Osteoblast (primary cell): ENCODE measurements around the gene CRYBB3. TPM values are rescaled to one million over a fixed set of nuclear protein-coding genes. Genes with fewer than 3 reads are reported as not detected.

Source experiments
- DNase-seq: peaks from one replicate; pipeline ENCODE4 v3.0.0; 2011; ENCODE audit warnings: low spot score, mixed read lengths; ENCODE audit not compliant: insufficient read length; ENCODE audit errors: missing footprints
- H2AFZ ChIP-seq: 2 replicates; pipeline ENCODE4 v1.6.0; 2011; ENCODE audit warnings: mild to moderate bottlenecking, low read length
- H3K27ac ChIP-seq: 2 replicates; pipeline ENCODE4 v1.5.1; 2011; ENCODE audit warnings: mild to moderate bottlenecking, low read depth, low read length, moderate library complexity
- H3K27me3 ChIP-seq: 2 replicates; pipeline ENCODE4 v1.6.0; 2012; ENCODE audit warnings: mild to moderate bottlenecking, control low read depth, inconsistent platforms, low read length, moderate library complexity; ENCODE audit not compliant: insufficient read depth
- H3K36me3 ChIP-seq: 2 replicates; pipeline ENCODE4 v1.5.1; 2011; ENCODE audit warnings: mild to moderate bottlenecking, low read length, control low read depth, moderate library complexity; ENCODE audit not compliant: insufficient read depth
- H3K4me1 ChIP-seq: 2 replicates; pipeline ENCODE4 v1.5.1; 2011; ENCODE audit warnings: mild to moderate bottlenecking, low read length, control low read depth, moderate library complexity; ENCODE audit not compliant: insufficient read depth
- H3K4me2 ChIP-seq: 2 replicates; pipeline ENCODE4 v1.6.0; 2011; ENCODE audit warnings: mild to moderate bottlenecking, low read length; ENCODE audit not compliant: insufficient read depth
- H3K4me3 ChIP-seq: fragments of 200-600 bp; sonication (generic); 3 replicates; pipeline ENCODE4 v1.5.1; 2012; ENCODE audit warnings: mild to moderate bottlenecking, low read length, inconsistent platforms; ENCODE audit not compliant: insufficient read depth
- H3K79me2 ChIP-seq: 2 replicates; pipeline ENCODE4 v1.6.0; 2012; ENCODE audit warnings: mild to moderate bottlenecking, low read length, control low read depth, inconsistent platforms; ENCODE audit not compliant: insufficient read depth
- H3K9me3 ChIP-seq: 2 replicates; pipeline ENCODE4 v1.5.1; 2011; ENCODE audit warnings: low read depth, low read length, control low read depth
- H4K20me1 ChIP-seq: 2 replicates; pipeline ENCODE4 v1.6.0; 2012; ENCODE audit warnings: mild to moderate bottlenecking, low read length, control low read depth; ENCODE audit not compliant: insufficient read depth
- total RNA-seq: library from RNA; depleted of rRNA; stranded (reverse); fragments of >200 nt; gene quantifications from 2 replicates; pipeline ENCODE4 v1.2.3, GENCODE V29; 2012
- TF ChIP-seq, protein P1 (sequence below): IDR thresholded peaks from 2 replicates; pipeline ENCODE4 v1.5.1; 2011; ENCODE audit warnings: mild to moderate bottlenecking, low read depth, low read length, moderate library complexity; ENCODE audit errors: extremely low read depth

CRYBB3 gene
- total RNA-seq, 1 donor = not detected

DNA sequence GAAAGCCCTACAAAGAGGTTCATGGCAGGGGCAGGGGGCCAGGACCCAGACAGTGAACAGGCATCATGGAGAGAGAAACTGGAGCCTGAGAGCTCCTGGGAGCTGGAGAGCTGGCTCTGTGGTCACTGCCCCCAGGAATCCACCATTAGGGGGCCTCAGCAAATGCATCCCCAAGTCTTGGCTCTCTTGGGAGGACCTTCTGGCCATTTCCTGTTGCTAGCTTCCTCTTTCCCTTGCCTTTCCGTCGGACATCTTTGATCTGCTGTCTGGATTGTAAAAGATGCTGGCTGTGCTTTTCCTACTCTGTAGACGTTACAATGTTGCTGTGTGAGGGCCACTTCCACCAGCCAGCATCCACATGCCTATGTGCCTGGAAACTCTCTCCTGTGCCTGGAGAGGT lies 12.7 kb downstream of the CRYBB3 start:
- Histone ChIP-seq H3K4me2 (no peak overlapping the region), H3K27ac (no peak overlapping the region), H3K4me3 (no peak overlapping the region), H2AFZ (no peak overlapping the region), H3K36me3 (no peaks in the 10 kb centered on the region), H4K20me1 (no peaks in the 10 kb centered on the region), H3K4me1 (no peaks in the 10 kb centered on the region), H3K9me3 (no peaks in the 10 kb centered on the region), H3K27me3 (no peaks in the 10 kb centered on the region), H3K79me2 (no peaks in the 10 kb centered on the region)
- TF ChIP-seq, protein P1, sequence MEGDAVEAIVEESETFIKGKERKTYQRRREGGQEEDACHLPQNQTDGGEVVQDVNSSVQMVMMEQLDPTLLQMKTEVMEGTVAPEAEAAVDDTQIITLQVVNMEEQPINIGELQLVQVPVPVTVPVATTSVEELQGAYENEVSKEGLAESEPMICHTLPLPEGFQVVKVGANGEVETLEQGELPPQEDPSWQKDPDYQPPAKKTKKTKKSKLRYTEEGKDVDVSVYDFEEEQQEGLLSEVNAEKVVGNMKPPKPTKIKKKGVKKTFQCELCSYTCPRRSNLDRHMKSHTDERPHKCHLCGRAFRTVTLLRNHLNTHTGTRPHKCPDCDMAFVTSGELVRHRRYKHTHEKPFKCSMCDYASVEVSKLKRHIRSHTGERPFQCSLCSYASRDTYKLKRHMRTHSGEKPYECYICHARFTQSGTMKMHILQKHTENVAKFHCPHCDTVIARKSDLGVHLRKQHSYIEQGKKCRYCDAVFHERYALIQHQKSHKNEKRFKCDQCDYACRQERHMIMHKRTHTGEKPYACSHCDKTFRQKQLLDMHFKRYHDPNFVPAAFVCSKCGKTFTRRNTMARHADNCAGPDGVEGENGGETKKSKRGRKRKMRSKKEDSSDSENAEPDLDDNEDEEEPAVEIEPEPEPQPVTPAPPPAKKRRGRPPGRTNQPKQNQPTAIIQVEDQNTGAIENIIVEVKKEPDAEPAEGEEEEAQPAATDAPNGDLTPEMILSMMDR = no peak
- DNase-seq = no peak

DNA sequence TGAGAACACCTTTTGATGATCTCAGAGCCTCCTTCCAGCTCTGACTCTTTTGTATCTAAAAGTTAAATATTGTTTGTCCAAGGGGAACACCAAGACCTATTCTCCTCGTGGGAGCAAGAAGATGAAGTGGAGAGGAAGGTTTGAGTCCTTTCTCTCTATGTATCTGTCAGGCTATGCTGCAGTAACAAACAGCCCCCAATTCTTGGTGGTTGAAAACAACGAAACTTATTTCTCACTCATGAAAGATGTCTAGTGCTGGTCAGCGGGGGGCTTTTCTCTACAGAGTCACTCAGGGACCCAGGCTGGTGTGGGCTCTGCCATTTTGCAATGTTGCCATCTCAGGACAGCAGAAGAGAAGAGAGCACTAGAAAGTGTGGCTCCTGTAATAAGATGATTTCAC lies 13.6 kb downstream of the CRYBB3 start:
- TF ChIP-seq, protein P1 = no peak
- Histone ChIP-seq H2AFZ (no peak overlapping the region), H3K27ac (no peak overlapping the region), H4K20me1 (no peaks in the 10 kb centered on the region), H3K4me2 (no peak overlapping the region), H3K4me3 (no peak overlapping the region), H3K4me1 (no peaks in the 10 kb centered on the region), H3K9me3 (no peaks in the 10 kb centered on the region), H3K27me3 (no peaks in the 10 kb centered on the region), H3K79me2 (no peaks in the 10 kb centered on the region), H3K36me3 (no peaks in the 10 kb centered on the region)
- no peak for DNase-seq

DNA sequence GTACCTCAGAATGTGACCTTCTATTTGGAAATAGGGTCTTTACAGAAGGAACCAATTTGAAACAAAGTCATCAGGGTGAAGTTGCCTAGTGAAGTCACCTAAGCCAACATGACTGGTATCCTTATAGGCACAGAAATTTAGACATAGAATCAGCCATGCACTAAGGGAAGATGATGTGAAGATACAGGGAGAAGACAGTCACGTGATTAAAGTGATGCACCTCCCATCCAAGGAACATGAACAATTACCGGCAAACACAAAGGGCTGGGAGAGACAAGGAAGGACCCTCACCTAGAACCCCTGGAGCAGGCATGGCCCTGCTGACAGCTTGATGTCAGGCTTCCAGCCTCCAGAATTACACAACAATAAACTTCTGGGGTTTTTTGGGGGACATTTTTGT lies 16.6 kb downstream of the CRYBB3 start:
- Histone ChIP-seq H4K20me1 (no peaks in the 10 kb centered on the region), H3K36me3 (no peaks in the 10 kb centered on the region), H2AFZ (no peak overlapping the region), H3K27me3 (peaks cover 3% of the 10 kb centered on the region), H3K4me2 (no peak overlapping the region), H3K79me2 (no peaks in the 10 kb centered on the region), H3K4me1 (no peaks in the 10 kb centered on the region), H3K4me3 (no peak overlapping the region), H3K27ac (no peak overlapping the region), H3K9me3 (no peaks in the 10 kb centered on the region)
- no peak for DNase-seq
- TF ChIP-seq, protein P1 = no peak

DNA sequence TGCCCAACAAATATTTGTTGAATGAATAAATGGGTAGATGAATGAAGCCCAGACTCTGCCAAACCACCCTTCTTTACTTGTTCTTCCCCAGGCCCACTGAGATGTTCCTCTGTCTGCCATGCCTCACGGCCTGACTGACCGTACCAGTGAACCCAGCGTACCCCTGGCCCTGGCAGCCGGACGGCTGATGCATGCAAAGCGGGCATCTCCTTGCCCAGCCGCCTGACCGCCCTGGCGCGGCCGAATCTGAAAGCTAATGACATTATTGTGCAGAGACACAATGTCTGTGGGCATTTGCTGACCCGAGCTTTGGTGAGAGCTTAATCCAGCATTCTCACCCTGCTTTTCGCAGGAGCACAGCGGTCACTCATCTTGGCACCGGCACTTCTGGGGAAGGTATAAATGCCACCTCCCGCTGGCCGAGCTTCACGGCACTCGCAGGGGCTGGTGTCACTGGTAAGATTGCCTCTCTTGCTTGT lies 19.6 kb downstream of the CRYBB3 start, which contains the start of gene CRYBB2:
Gene CRYBB2, plus strand, starts transcription at position 429 of the 479 bp plus-strand sequence. CDS start 1,791 bp downstream, outside the sequence.
- Histone ChIP-seq H3K27me3 (peaks cover 7% of the 10 kb centered on the region), H2AFZ (no peak within 1 kb of the TSS), H3K4me3 (no peak within 1 kb of the TSS), H3K4me1 (no peaks in the 10 kb centered on the region), H3K9me3 (no peaks in the 10 kb centered on the region), H3K4me2 (no peak within 1 kb of the TSS), H3K79me2 (no peaks in the 10 kb centered on the region), H4K20me1 (no peaks in the 10 kb centered on the region), H3K36me3 (no peaks in the 10 kb centered on the region), H3K27ac (no peak within 1 kb of the TSS)
- no peak for DNase-seq
- TF ChIP-seq, protein P1 = no peak
